HG03097 (cell line): Measurements from ENCODE around the gene MMS19.
A peak's percentile ranks its signal among the peaks of the same experiment; 100 is the strongest.

Experiments
- ATAC-seq: cut with Tn5 transposase; IDR thresholded peaks from one replicate; pipeline ENCODE4 v1.9.1; 2021; ENCODE audit not compliant: unreplicated experiment, low FRiP score

Gene MMS19, protein sequence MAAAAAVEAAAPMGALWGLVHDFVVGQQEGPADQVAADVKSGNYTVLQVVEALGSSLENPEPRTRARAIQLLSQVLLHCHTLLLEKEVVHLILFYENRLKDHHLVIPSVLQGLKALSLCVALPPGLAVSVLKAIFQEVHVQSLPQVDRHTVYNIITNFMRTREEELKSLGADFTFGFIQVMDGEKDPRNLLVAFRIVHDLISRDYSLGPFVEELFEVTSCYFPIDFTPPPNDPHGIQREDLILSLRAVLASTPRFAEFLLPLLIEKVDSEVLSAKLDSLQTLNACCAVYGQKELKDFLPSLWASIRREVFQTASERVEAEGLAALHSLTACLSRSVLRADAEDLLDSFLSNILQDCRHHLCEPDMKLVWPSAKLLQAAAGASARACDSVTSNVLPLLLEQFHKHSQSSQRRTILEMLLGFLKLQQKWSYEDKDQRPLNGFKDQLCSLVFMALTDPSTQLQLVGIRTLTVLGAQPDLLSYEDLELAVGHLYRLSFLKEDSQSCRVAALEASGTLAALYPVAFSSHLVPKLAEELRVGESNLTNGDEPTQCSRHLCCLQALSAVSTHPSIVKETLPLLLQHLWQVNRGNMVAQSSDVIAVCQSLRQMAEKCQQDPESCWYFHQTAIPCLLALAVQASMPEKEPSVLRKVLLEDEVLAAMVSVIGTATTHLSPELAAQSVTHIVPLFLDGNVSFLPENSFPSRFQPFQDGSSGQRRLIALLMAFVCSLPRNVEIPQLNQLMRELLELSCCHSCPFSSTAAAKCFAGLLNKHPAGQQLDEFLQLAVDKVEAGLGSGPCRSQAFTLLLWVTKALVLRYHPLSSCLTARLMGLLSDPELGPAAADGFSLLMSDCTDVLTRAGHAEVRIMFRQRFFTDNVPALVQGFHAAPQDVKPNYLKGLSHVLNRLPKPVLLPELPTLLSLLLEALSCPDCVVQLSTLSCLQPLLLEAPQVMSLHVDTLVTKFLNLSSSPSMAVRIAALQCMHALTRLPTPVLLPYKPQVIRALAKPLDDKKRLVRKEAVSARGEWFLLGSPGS

GRCh38 chr10:97498076-97498840 is at the start of gene MMS19:
TSS of gene MMS19 (minus strand) at chr10:97498422. CDS start at chr10:97498384, 38 bp downstream.
- peak; percentile 91 for ATAC-seq

GRCh38 chr10:97547962-97548361 is 49.7 kb upstream of the MMS19 start:
- ATAC-seq, result no peak

DNA sequence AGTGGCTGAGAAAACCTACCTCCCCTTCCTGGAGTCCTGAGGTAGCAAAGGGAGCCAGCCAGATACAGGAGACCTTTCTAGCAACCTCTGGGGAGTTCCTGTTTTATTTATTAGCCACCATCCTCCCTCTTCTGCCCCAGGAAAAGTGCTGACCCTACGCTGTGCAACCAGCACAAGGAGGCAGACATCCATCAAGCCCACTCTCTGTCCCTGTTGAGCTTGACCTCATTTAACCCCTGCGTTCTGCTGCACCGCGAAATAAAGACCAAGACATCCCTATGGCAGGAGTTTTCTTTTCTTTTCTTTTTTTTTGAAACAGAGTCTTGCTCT is 49.0 kb upstream of the MMS19 start:
- no peak for ATAC-seq

- no peak for ATAC-seq
These were observed 48.4 kb upstream of the MMS19 start for GRCh38 chr10:97546456-97547270.

DNA sequence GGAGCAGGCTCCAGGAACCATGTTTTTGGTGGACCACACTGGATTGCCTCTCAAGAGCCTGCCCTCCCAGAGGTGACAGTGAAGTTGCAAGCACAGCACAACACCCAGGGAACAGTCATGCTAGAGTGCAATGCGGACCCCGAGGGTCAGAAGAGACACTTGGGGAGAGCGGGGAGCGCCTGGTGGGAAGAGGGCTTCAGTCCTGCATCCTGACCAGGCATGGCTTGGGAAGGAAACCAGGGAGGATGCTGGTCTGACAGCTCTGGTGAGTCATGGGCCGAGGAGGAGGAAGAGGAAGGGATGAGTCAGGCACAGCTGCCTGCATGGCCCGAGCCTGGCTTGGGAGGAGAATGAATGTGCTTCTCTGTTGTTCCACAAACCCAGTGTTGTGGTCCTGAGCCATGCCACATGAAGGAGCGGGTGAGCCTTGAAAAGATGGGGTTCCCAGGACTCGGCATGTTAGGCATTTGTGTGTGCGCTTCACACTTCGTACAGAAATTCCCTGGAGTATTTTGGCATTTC is 44.9 kb upstream of the MMS19 start:
- no peak for ATAC-seq

DNA sequence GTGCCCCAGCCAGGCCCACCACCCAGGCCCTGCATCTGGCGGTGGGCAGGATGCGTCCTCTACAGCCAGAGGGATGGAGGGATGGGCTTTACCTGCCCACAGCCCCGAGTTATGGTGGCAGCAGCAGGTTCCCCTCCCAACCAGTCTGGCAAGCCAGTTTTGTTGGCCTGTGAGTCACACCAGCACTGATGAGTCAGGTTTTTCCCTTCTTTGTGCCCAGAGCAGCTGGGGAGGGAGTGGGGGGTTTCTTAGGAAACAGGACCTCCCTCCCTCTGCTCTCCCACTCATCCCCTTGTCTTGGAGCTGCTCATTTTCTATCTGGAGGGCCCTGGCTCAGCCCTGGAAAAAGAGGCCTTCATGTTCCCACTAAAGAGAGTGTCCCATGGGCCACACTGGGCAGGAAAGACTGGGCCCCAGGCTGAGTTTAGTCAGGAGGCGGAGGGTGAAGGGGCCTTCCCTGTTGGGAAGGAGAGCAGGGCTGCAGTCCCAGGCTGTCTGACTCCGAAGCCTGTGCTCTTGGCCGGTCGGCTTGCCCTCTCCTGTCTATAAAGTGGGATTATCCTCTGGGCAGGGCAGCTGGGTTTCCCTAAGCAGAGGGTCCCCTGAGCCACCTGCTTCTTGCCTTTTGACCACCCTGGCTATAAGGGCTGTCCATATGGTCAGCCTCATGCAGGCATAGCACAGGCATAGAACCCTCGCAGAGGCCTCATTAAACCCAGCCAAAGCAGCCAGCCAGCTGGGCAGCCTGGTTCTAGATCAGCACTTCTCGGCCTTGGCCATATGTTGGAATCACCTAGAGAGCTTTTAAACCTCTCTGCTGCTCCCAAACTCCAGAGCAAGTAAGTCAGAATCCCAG is 44.2 kb upstream of the MMS19 start:
- no peak for ATAC-seq

DNA sequence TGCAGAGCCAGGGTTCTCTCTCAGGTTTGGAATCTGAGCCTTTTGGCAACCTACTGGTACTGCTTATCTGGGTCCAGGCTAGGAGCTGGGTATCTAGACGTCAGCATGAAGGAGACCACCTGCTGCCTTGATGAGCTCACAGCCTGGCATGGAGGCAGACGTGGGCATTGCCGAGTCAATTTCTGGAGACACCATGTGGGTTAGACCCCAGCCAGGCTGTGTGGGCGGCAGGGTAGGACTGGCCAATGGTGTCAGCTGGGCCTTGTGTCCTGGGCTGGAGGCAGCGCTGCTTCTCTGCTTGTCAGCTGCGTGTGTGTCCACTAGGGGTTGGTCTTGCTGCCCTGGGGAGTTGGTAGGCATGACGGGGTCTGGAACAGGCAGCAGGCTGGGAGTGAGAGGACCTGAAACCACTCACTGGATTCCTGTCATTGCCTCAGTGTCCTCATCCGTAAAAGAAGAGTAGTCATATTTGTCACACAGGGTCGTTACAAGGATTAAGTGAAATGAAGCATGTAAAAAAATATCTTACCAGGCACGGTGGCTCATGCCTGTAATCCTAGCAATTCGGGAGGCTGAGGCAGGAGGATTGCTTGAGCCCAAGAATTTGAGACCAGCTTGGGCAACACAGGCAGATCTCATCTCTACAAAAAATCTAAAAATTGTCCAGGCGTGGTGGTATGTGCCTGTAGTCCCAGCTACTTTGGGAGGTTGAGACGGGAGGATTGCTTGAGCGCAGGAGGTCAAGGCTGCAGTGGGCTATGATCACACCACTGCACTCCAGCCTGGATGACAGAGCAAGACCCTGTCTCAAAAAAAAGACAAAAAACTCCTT is 42.7 kb upstream of the MMS19 start:
- ATAC-seq, result no peak

DNA sequence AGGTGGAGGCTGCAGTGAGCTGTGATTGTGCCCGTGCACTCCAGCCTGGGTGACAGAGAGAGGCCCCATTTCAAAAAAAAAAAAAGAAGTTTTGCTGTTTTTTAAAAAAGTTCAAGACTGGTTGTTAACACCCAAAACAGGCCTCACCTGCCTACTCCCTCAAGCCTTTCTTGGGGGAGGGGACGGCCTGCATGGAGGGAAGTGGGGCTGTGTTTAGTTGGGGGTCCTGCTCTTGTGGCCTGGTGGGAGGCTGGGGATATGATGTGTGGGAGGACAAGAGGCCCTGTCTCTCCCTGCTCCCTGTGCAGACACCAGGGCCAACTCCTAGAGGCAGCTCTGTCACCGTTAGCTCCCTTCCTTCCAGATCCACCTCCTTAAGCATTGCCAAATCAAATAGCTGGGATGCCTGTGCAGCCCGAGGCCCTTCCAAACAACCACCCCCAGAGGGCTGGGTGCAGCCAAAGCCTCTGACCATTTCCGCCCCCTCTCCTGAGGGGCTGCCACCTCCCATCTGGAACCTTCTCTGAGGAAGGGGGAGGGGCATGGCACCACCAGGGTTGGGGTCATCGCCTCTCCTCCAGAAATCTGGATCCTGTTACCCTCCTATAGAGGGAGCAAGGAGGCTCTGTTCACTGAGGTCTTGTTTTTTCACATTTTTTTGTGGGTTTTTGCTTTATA is 41.4 kb upstream of the MMS19 start:
- no peak for ATAC-seq

DNA sequence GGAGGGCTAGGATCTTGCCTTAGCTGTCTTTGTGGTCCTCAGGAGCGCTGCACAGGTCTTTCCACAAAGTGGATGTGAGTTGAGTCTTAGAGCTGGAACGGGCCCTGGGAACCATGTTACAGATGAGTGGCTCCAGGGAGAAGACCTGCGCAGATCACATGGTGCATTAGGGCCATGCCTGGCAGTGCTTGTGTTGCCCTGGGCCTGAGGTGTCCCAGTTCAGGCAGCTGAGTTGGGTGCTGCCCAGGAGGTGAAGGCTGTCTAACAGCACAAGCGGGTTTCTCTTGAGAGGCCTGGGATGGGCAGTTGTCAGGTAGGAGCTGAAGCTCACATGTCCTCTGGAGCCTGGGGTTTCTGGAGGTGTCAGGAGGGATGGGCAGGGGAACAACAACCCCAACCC is 40.6 kb upstream of the MMS19 start:
- ATAC-seq, result no peak

- no peak for ATAC-seq
These were observed 40.2 kb upstream of the MMS19 start for GRCh38 chr10:97538411-97538810.

DNA sequence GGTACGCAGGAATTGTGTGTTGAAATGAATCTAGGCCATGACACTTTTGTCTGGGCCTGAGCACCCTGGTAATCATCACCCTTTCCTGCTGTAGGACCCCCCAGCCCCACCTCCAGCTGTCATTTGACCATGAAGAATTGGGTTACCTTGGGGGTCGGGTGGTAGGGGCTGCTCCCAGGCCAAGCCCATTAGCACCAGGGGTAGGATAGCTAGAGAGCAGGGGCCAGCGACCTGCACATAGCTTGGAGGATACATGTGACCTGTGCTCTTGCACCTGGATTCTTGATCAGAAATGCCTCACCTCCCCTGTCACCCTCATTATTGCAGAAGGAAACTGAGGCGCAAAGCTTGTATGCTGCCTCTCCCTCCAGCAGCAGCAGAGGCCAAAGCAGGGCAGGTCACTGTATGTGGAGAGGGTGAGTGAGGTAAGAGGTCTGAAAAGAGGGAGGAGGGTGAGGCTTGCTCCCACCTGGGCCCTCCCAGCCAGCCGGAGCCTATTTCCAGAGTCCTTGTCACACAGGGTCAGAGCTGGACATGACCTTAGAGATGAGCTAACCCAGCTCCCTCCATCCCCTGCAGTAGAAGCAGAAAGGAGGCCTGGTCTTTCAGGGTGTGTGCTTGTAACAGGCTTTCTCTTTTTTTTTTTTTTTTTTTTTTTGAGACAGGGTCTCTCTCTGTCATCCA is 39.1 kb upstream of the MMS19 start:
- no peak for ATAC-seq

GRCh38 chr10:97534746-97535367 is 36.6 kb upstream of the MMS19 start:
- no peak for ATAC-seq

GRCh38 chr10:97533888-97534287 is 35.7 kb upstream of the MMS19 start:
- ATAC-seq, result no peak

GRCh38 chr10:97532935-97533671 is 34.9 kb upstream of the MMS19 start:
- ATAC-seq, result no peak

DNA sequence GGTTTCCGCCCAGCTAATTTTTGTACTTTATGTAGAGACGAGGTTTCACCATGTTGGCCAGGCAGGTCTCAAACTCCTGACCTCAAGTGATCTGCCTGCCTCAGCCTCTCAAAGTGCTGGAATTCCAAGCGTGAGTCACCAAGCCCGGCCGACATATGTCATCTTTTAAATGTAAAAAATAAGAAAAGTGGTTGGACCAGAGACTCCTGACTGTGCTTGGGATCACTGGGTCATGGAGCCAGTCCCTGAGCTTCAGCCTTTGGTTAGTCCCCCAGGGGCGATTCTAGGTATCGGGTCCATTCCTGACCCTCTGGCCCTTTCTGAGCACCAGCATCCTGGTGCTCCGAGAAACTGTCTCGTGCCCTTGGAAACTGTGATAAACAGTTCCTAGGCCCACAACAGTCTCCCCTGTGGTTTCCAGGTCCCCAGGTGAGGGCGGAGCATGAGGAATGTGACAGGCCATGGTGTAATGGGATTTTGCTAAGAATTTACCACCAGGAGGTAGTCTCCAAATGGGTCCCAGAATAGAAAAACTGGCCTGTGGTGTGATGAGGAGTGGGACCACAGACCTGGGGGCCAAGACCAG is 33.3 kb upstream of the MMS19 start:
- no peak for ATAC-seq
